Sigmoid colon (tissue), 7 donors: ENCODE data around the gene SFXN5. TPM values are rescaled to one million over a fixed set of nuclear protein-coding genes. Genes with fewer than 3 reads are reported as not detected.
A peak's percentile ranks its signal among the peaks of the same experiment; 100 is the strongest.

Experiments
- DNase-seq: peaks from one replicate; pipeline ENCODE4 v3.0.0-alpha.2; 2019
- H3K27ac ChIP-seq, 4 donors: fragments of 200-600 bp; sonication (generic); one replicate each; pipeline ENCODE4 v1.5.1; 2016 to 2019; ENCODE audit warnings: mild to moderate bottlenecking in 1 of 4
- H3K27me3 ChIP-seq, 3 donors: fragments of 200-600 bp; sonication (generic); one replicate each; pipeline ENCODE4 v1.5.1; 2019; ENCODE audit warnings: mild to moderate bottlenecking in 1 of 3
- H3K36me3 ChIP-seq, 4 donors: fragments of 200-600 bp; sonication (generic); one replicate each; pipeline ENCODE4 v1.5.1; 2016 to 2019
- H3K4me1 ChIP-seq, 4 donors: fragments of 200-600 bp; sonication (generic); one replicate each; pipeline ENCODE4 v1.5.1; 2017 to 2019
- H3K4me3 ChIP-seq, 4 donors: fragments of 200-600 bp; sonication (generic); one replicate each; pipeline ENCODE4 v1.5.1; 2017 to 2019; ENCODE audit warnings: mild to moderate bottlenecking in 2 of 4, moderate library complexity in 1 of 4
- H3K9me3 ChIP-seq, 4 donors: fragments of 200-600 bp in 3 of 4; sonication (generic) in 3 of 4; one replicate each; pipeline versions ENCODE4 v1.5.1 to v1.6.1; 2013 to 2019
- EP300 ChIP-seq, 4 donors: sonication (generic); formaldehyde crosslinking; IDR thresholded peaks; one replicate each; pipeline ENCODE4 v1.6.1; 2017; ENCODE audit warnings: antibody characterized with exemption in 4 of 4
- POLR2A ChIP-seq, 2 donors: fragments of 450-650 bp; IDR thresholded peaks; one replicate each; pipeline ENCODE4 v1.6.1; 2016; ENCODE audit warnings: antibody characterized with exemption in 2 of 2, mild to moderate bottlenecking in 2 of 2, moderate library complexity in 2 of 2
- POLR2AphosphoS5 ChIP-seq, 4 donors: sonication (generic); formaldehyde crosslinking; IDR thresholded peaks; one replicate each; pipeline ENCODE4 v1.6.1; 2017; ENCODE audit warnings: antibody characterized with exemption in 4 of 4
- WGBS, 2 donors: extraction: QIAGEN DNeasy Blood & Tissue Kit; methylation state at CpG; one replicate each; pipeline ENCODE4 v1.1.7; 2013; 5-methylcytosine and 5-hydroxymethylcytosine counted together
- intact Hi-C: fragments of 100-400 bp; cut with DNase I; formaldehyde crosslinking; loops from one replicate; pipeline ENCODE4 v1.15.1; 2023
- polyA plus RNA-seq, 3 donors: library from polyadenylated mRNA; stranded (reverse); fragments of 200-250 nt; gene quantifications; one replicate each; pipeline ENCODE4 v1.2.3, GENCODE V29; 2013
- total RNA-seq, 4 donors: library from RNA; depleted of rRNA; stranded (reverse); fragments of >200 nt; gene quantifications; one replicate each; pipeline ENCODE4 v1.1.0, GENCODE V29; 2016
- TF ChIP-seq, protein P1 (sequence below), 4 experiments: fragments of 450-650 bp in 3 of 4; fragments of 200-600 bp in 1 of 4; IDR thresholded peaks; one replicate each; pipeline ENCODE4 v1.5.1; 2016 to 2019; ENCODE audit warnings: antibody characterized with exemption in 4 of 4, mild to moderate bottlenecking in 3 of 4, moderate library complexity in 2 of 4
- donor health status: healthy with polysubstance abuse.
- donor health status: Bipolar disorder and iron deficiency.
- donor health status: healthy.

The SFXN5 gene
- total and polyA plus RNA-seq, 7 donors = 5.4 to 27.1 (median 11.1) TPM

DNA sequence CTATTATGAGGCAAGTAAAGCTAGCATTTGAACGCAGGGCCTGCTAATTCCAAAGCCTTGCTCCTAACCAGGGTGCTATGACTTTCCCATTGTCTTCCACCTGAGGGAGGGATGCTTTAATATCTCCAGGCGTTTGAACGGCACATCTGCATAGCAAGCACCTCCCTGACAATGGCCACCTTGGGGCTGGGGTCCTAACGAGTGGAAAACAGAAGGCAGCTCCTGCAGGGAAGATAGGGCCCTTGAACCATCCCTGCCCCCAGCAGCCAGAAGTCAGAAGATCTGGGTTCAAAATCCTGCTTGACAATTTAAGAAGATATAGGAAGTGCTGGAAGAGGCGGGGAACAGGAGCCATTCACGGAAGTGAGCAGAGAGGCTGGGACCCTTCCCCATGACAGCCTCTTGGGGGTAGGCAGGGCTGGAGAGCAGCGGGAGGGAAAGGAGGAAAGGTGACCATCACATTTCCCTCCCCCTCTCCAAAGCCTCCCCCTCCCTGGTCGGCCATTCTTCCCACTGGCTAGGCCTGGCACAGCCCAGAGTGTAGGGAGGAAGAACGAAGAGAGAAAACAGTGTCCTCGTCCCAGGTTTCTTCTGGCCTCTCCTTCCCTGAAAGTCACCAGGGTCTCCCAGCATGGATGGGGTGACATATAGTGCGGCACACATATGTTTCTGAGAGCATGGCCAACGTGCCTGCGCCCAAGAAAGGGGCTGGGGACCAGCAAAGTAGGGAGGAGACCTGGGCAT lies 80.6 kb downstream of the SFXN5 start:
- H3K36me3 ChIP-seq = peaks cover 0 to 22% (median 3%) of the 10 kb centered on the region in 4 donors
- H3K27ac ChIP-seq = no peak overlapping the region
- H3K4me1 ChIP-seq = no peaks in the 10 kb centered on the region
- no peaks in the 10 kb centered on the region for H3K27me3 ChIP-seq
- no peak for TF ChIP-seq POLR2AphosphoS5 (IDR thresholded peaks at IDR 0.05)
- TF ChIP-seq POLR2A (IDR thresholded peaks at IDR 0.05) = no peak
- no peak for TF ChIP-seq EP300 (IDR thresholded peaks at IDR 0.05)
- TF ChIP-seq, protein P1, sequence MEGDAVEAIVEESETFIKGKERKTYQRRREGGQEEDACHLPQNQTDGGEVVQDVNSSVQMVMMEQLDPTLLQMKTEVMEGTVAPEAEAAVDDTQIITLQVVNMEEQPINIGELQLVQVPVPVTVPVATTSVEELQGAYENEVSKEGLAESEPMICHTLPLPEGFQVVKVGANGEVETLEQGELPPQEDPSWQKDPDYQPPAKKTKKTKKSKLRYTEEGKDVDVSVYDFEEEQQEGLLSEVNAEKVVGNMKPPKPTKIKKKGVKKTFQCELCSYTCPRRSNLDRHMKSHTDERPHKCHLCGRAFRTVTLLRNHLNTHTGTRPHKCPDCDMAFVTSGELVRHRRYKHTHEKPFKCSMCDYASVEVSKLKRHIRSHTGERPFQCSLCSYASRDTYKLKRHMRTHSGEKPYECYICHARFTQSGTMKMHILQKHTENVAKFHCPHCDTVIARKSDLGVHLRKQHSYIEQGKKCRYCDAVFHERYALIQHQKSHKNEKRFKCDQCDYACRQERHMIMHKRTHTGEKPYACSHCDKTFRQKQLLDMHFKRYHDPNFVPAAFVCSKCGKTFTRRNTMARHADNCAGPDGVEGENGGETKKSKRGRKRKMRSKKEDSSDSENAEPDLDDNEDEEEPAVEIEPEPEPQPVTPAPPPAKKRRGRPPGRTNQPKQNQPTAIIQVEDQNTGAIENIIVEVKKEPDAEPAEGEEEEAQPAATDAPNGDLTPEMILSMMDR (IDR thresholded peaks at IDR 0.05) = no peak
- no peak overlapping the region for H3K4me3 ChIP-seq
- H3K9me3 ChIP-seq = no peaks in the 10 kb centered on the region
- DNase-seq = peak; percentile 54
- intact Hi-C loops = loop anchor here (5.0 to 10.0 kb wide), 3 partner anchors 94 to 186 kb away; no protein-coding TSS in a partner anchor
- 91 to 93% methylated on average over 13 of the region's 13 CpGs for WGBS, 2 donors

DNA sequence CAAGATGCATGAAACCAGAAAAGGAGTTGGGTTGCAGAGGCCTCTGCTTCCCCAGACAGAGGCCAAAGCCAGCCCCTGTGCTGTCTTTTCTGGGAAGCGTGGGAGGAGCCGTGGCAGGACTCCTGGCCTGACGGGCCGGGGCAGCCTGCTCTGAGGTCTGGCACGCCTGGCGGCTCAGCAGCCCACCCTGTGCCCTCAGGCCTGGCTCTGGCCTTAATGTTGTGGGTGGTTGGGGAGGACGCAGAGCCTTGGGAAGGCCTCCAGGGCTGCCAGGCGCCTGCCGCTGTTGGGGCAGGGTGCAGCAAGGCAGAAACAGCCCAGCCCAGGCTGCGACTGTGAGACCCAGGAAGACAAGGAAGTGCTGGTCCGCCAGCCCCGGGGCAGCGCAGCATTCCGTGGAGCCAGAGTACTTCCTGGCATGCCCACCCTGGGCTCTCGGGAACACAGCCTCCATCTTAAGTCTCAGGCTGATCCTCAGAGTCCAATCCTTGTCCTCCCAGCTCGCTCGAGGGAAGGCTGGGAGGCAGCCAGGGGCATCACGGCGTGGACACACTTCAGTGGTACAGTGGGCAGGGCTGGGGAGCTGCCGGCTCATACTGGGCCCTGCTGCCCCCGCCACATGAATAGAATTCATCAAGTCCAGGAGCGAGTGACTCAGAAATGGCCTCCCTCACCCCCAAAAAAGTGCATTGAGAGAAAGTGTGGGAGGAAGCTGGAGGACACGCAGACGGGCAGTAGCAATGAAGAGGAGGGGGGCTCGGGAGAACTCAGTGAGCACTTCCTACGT lies 81.5 kb downstream of the SFXN5 start:
- no peak for TF ChIP-seq POLR2A (IDR thresholded peaks at IDR 0.05)
- no peak for TF ChIP-seq POLR2AphosphoS5 (IDR thresholded peaks at IDR 0.05)
- TF ChIP-seq, protein P1 (IDR thresholded peaks at IDR 0.05) = no peak
- TF ChIP-seq EP300 (IDR thresholded peaks at IDR 0.05) = no peak
- DNase-seq = peak; percentile 62
- H3K27ac ChIP-seq = no peak overlapping the region
- intact Hi-C loops = loop anchor here (5.0 to 10.0 kb wide), 3 partner anchors 95 to 187 kb away; no protein-coding TSS in a partner anchor
- peaks cover 0 to 22% (median 3%) of the 10 kb centered on the region in 4 donors for H3K36me3 ChIP-seq
- no peaks in the 10 kb centered on the region for H3K9me3 ChIP-seq
- H3K4me3 ChIP-seq = no peak overlapping the region
- no peaks in the 10 kb centered on the region for H3K27me3 ChIP-seq
- H3K4me1 ChIP-seq = no peaks in the 10 kb centered on the region
- 94 to 96% methylated on average over 26 of the region's 26 CpGs for WGBS, 2 donors

DNA sequence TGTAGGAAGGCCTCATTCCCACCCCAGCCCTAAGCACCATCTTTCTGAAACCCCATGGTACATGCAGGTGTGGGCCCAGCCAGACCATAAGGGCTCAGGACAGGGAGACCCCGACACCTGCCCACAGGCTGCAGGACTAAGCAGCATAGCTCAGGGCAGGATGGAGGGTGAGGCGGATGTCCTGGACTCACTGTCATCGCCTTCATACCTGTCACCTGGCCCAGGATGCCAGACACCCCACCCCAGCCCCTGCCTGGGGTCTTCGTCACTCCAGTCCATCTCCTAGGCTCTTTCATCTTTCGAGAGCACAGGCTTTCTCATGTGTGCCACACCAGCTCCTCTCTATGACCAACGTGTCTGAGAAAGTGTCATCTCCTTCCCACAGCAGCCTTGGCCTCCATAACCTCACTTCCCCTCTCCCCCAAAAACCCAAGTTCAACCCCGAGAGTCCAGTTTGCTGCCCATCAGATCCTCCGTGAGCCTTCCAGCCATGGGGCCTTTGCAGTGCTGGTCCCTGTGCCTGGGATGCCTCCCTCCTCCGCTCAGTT lies 82.7 kb downstream of the SFXN5 start:
- intact Hi-C loops = no loop called here
- H3K36me3 ChIP-seq = peaks cover 0 to 22% (median 3%) of the 10 kb centered on the region in 4 donors
- H3K27me3 ChIP-seq = no peaks in the 10 kb centered on the region
- peak; percentile 52 for DNase-seq
- WGBS, 2 donors = 88 to 96% methylated on average over 9 of the region's 9 CpGs
- no peak overlapping the region for H3K27ac ChIP-seq
- H3K4me3 ChIP-seq = no peak overlapping the region
- H3K4me1 ChIP-seq = no peaks in the 10 kb centered on the region
- TF ChIP-seq POLR2AphosphoS5 (IDR thresholded peaks at IDR 0.05) (no peak), POLR2A (IDR thresholded peaks at IDR 0.05) (no peak), EP300 (IDR thresholded peaks at IDR 0.05) (no peak)
- TF ChIP-seq, protein P1 (IDR thresholded peaks at IDR 0.05) = no peak
- no peaks in the 10 kb centered on the region for H3K9me3 ChIP-seq

DNA sequence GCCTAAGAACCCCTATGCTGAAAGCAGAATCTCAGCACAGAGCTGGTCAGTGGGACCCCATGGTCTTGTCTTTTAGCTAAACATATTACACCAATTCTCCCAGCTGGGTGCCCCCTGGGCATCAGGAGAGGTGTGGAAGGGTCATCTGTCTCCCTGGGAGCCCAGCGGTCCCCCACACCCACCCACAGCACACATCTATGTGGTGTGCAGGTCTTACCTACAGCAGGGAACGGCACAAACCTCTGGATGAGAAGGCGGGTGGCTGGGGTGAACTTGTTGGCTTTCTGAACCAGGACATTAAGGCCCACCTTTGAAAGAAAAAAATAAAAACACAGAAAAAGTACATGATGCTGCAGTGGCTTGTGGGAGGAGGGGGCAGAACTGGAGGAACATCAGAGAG lies 83.5 kb downstream of the SFXN5 start:
- no peaks in the 10 kb centered on the region for H3K4me1 ChIP-seq
- WGBS, 2 donors = 90 to 92% methylated on average over 3 of the region's 3 CpGs
- peak; percentile 33 for DNase-seq
- H3K27ac ChIP-seq = no peak overlapping the region
- H3K27me3 ChIP-seq = no peaks in the 10 kb centered on the region
- H3K4me3 ChIP-seq = no peak overlapping the region
- intact Hi-C loops = no loop called here
- no peak for TF ChIP-seq POLR2AphosphoS5 (IDR thresholded peaks at IDR 0.05)
- TF ChIP-seq, protein P1 (IDR thresholded peaks at IDR 0.05) = no peak
- TF ChIP-seq POLR2A (IDR thresholded peaks at IDR 0.05) = no peak
- TF ChIP-seq EP300 (IDR thresholded peaks at IDR 0.05) = no peak
- peaks cover 0 to 22% (median 3%) of the 10 kb centered on the region in 4 donors for H3K36me3 ChIP-seq
- H3K9me3 ChIP-seq = no peaks in the 10 kb centered on the region
